ACHN (cell line): ENCODE results near the gene CHADL.
"Not testable (repeated sequence)": the region's sequence is repeated elsewhere in the genome, so short reads cannot be mapped to it uniquely, and the experiment has no call there.

Experiments used
- DNase-seq: peaks from one replicate; pipeline ENCODE4 v3.0.0-alpha.2; 2015
- in situ Hi-C: cut with HindIII; loops from 2 replicates; pipeline ENCODE4 v1.10.0; 2017; ENCODE audit warnings: low sequenced_read_pairs, low pct_ligation_motif_present, low pct_unique_long_range_greater_than_20kb

The CHADL gene

GRCh38 chr22:41259756-41260155 lies 19.0 kb upstream of the CHADL start:
- in situ Hi-C loops, DNase-seq: not testable (repeated sequence)

- in situ Hi-C loops: no loop called here
These were observed 17.0 kb upstream of the CHADL start for GRCh38 chr22:41257696-41258095.

GRCh38 chr22:41256254-41257253 lies 15.8 kb upstream of the CHADL start:
- in situ Hi-C loops: no loop called here
- peak; percentile 8 for DNase-seq

More at GRCh38 chr22:41257696-41258095, 17.0 kb upstream of the CHADL start:
- DNase-seq: no peak

GRCh38 chr22:41254230-41254629 lies 13.5 kb upstream of the CHADL start:
- no peak for DNase-seq
- in situ Hi-C loops: no loop called here

- in situ Hi-C loops: no loop called here
- DNase-seq: no peak
These were observed 11.6 kb upstream of the CHADL start for GRCh38 chr22:41252365-41252764.

- in situ Hi-C loops: no loop called here
- DNase-seq: no peak
These were observed 9.4 kb upstream of the CHADL start for GRCh38 chr22:41250127-41250526.

- in situ Hi-C loops: no loop called here
- no peak for DNase-seq
These were observed 8.7 kb upstream of the CHADL start for GRCh38 chr22:41249442-41249841.

- in situ Hi-C loops: no loop called here
- DNase-seq: no peak
These were observed 8.0 kb upstream of the CHADL start for GRCh38 chr22:41248758-41249157.

GRCh38 chr22:41248314-41248713 lies 7.6 kb upstream of the CHADL start:
- in situ Hi-C loops: no loop called here
- DNase-seq: no peak

GRCh38 chr22:41247703-41248102 lies 7.0 kb upstream of the CHADL start:
- DNase-seq: no peak
- in situ Hi-C loops: no loop called here

GRCh38 chr22:41245917-41246499 lies 5.3 kb upstream of the CHADL start:
- DNase-seq: no peak
- in situ Hi-C loops: no loop called here

- DNase-seq: no peak
- in situ Hi-C loops: no loop called here
These were observed 2.6 kb upstream of the CHADL start for GRCh38 chr22:41243361-41243760.

- in situ Hi-C loops: no loop called here
- no peak for DNase-seq
These were observed 1.8 kb upstream of the CHADL start for GRCh38 chr22:41242396-41243117.

- in situ Hi-C loops: no loop called here
- no peak for DNase-seq
These were observed 474 bp upstream of the CHADL start for GRCh38 chr22:41241133-41241676.

- in situ Hi-C loops: no loop called here
- no peak for DNase-seq
These were observed 1.1 kb downstream of the CHADL start for GRCh38 chr22:41239443-41240128.

- in situ Hi-C loops: no loop called here
- no peak for DNase-seq
These were observed 1.9 kb downstream of the CHADL start for GRCh38 chr22:41238570-41239442.

GRCh38 chr22:41237707-41238569 lies 2.8 kb downstream of the CHADL start:
- peak; percentile 57 for DNase-seq
- in situ Hi-C loops: no loop called here
